ENCODE measurements around the gene RNF112.

RNF112 gene

GRCh38 chr17:19412510-19412909 lies 1.5 kb downstream of the RNF112 start:
- Histone ChIP-seq H3K4me1 (ENCODE audit: control insufficient read depth, insufficient read depth, low read length) (no peaks in the 10 kb centered on the region), H3K4me3 (ENCODE audit: low read depth, low read length) (no peak overlapping the region), H3K36me3 (ENCODE audit: control insufficient read depth in 2 of 2, insufficient read depth in 1 of 2, low read length in 2 of 2) (no peaks in the 10 kb centered on the region), H3K9me3 (ENCODE audit: control insufficient read depth, insufficient read depth, low read depth, low read length) (no peaks in the 10 kb centered on the region), H3K27ac (ENCODE audit: extremely low read depth, low read depth, low read length) (no peak overlapping the region)
- ChIA-PET CTCF (interaction anchor here (0.5 kb wide), 1 partner anchor 20 kb away, joined by 3 read pairs; no protein-coding TSS in a partner anchor), POLR2A (no interaction called here)
- TF ChIP-seq ZNF621 (tag by site-specific recombination; IDR thresholded peaks at IDR 0.05) (no peak), ZNF19 (tag by site-specific recombination; IDR thresholded peaks at IDR 0.05; ENCODE audit: low read depth) (no peak), ZNF555 (tag by site-specific recombination; conservative IDR thresholded peaks at IDR 0.05) (no peak), ZNF140 (tag by site-specific recombination; IDR thresholded peaks at IDR 0.05) (no peak), BCL11B (tag by site-specific recombination; IDR thresholded peaks at IDR 0.05; ENCODE audit: low read depth) (no peak), ZNF266 (tag by site-specific recombination; IDR thresholded peaks at IDR 0.05; ENCODE audit: low read depth) (no peak), ZBTB21 (tag by site-specific recombination; IDR thresholded peaks at IDR 0.05) (no peak), SALL2 (tag by site-specific recombination; IDR thresholded peaks at IDR 0.05; ENCODE audit: borderline replicate concordance) (no peak), ZNF449 (tag by site-specific recombination; IDR thresholded peaks at IDR 0.05) (no peak), YY1 (tag by site-specific recombination; IDR thresholded peaks at IDR 0.05) (no peak), ZFP37 (tag by site-specific recombination; IDR thresholded peaks at IDR 0.05) (no peak), REST (tag by site-specific recombination; IDR thresholded peaks at IDR 0.05) (no peak), ELK4 (IDR thresholded peaks at IDR 0.05; ENCODE audit: borderline replicate concordance, low read depth, low read length) (no peak), ZNF654 (tag by site-specific recombination; IDR thresholded peaks at IDR 0.05; ENCODE audit: low read depth) (no peak), SP7 (tag by site-specific recombination; IDR thresholded peaks at IDR 0.05) (no peak), BCL6B (tag by site-specific recombination; IDR thresholded peaks at IDR 0.05) (no peak), ZNF624 (tag by site-specific recombination; IDR thresholded peaks at IDR 0.05) (no peak), ZNF184 (tag by site-specific recombination; IDR thresholded peaks at IDR 0.05) (no peak)

GRCh38 chr17:19412984-19413383 lies 2.0 kb downstream of the RNF112 start:
- H3K36me3 ChIP-seq (ENCODE audit: control insufficient read depth in 2 of 2, insufficient read depth in 1 of 2, low read length in 2 of 2): no peaks in the 10 kb centered on the region
- H3K4me1 ChIP-seq (ENCODE audit: control insufficient read depth, insufficient read depth, low read length): no peaks in the 10 kb centered on the region
- no peak overlapping the region for H3K4me3 ChIP-seq (ENCODE audit: low read depth, low read length)
- H3K9me3 ChIP-seq (ENCODE audit: control insufficient read depth, insufficient read depth, low read depth, low read length): no peaks in the 10 kb centered on the region
- CTCF ChIA-PET: interaction anchor here (1.0 to 1.1 kb wide), 2 partner anchors 9 to 50 kb away, joined by 3 to 5 read pairs; partner anchors contain the start of gene B9D1
- TF ChIP-seq ELK4 (IDR thresholded peaks at IDR 0.05; ENCODE audit: borderline replicate concordance, low read depth, low read length): no peak
- H3K27ac ChIP-seq (ENCODE audit: extremely low read depth, low read depth, low read length): no peak overlapping the region
- POLR2A ChIA-PET: no interaction called here

Data from HEK293 (cell line).